HEK293 (cell line): ENCODE results near the gene PRKACG.

Experiments
- ATF2 ChIP-seq: fragments of 450-650 bp; formaldehyde crosslinking; IDR thresholded peaks from 2 replicates; pipeline ENCODE4 v1.5.1; 2016; ENCODE audit warnings: missing biosample characterization, missing genetic modification characterization, low read depth
- BCL11B ChIP-seq: fragments of 450-650 bp; formaldehyde crosslinking; IDR thresholded peaks from 2 replicates; pipeline ENCODE4 v1.5.1; 2016; ENCODE audit warnings: low read depth, missing biosample characterization, missing genetic modification characterization
- TSHZ1 ChIP-seq: fragments of 450-650 bp; formaldehyde crosslinking; IDR thresholded peaks from 2 replicates; pipeline ENCODE4 v1.5.1; 2016; ENCODE audit warnings: missing biosample characterization, missing genetic modification characterization, borderline replicate concordance
- ZBTB44 ChIP-seq: fragments of 450-650 bp; IDR thresholded peaks from 2 replicates; pipeline ENCODE4 v1.5.1; 2018; ENCODE audit warnings: missing biosample characterization, mild to moderate bottlenecking, missing genetic modification characterization
- ZNF184 ChIP-seq: fragments of 450-650 bp; IDR thresholded peaks from 2 replicates; pipeline ENCODE4 v1.5.1; 2018; ENCODE audit warnings: missing biosample characterization, mild to moderate bottlenecking, missing genetic modification characterization
- ZNF23 ChIP-seq: fragments of 450-650 bp; formaldehyde crosslinking; IDR thresholded peaks from 2 replicates; pipeline ENCODE4 v1.5.1; 2016; ENCODE audit warnings: missing biosample characterization, missing genetic modification characterization, borderline replicate concordance
- ZNF292 ChIP-seq: fragments of 450-650 bp; formaldehyde crosslinking; IDR thresholded peaks from 2 replicates; pipeline ENCODE4 v1.5.1; 2016; ENCODE audit warnings: low read depth, missing biosample characterization, missing genetic modification characterization, borderline replicate concordance
- ZNF660 ChIP-seq: fragments of 450-650 bp; IDR thresholded peaks from 2 replicates; pipeline ENCODE4 v1.5.1; 2018; ENCODE audit warnings: missing biosample characterization, mild to moderate bottlenecking, missing genetic modification characterization
- ZNF785 ChIP-seq: fragments of 450-650 bp; formaldehyde crosslinking; IDR thresholded peaks from 2 replicates; pipeline ENCODE4 v1.5.1; 2016; ENCODE audit warnings: missing biosample characterization, missing genetic modification characterization

GRCh38 chr9:69045821-69046220 is 31.9 kb upstream of the PRKACG start:
- no peak for TF ChIP-seq BCL11B
- TF ChIP-seq ZNF184: no peak
- no peak for TF ChIP-seq ATF2 (tag by site-specific recombination)
- TF ChIP-seq ZNF23: no peak
- no peak for TF ChIP-seq TSHZ1 (tag by site-specific recombination)
- no peak for TF ChIP-seq ZBTB44 (tag by site-specific recombination)
- no peak for TF ChIP-seq ZNF292 (tag by site-specific recombination)
- no peak for TF ChIP-seq ZNF660 (tag by site-specific recombination)
- no peak for TF ChIP-seq ZNF785 (tag by site-specific recombination)
